ENCODE data around the gene GUCD1. TPM values are rescaled to one million over a fixed set of nuclear protein-coding genes. Genes with fewer than 3 reads are reported as not detected.
A peak's percentile ranks its signal among the peaks of the same experiment; 100 is the strongest.

GUCD1 gene
- total and polyA plus RNA-seq, 2 of the 13 experiments (the other 11 are each of a cell fraction or from before 2014, with no cell fraction given) = 128 to 245 TPM

GRCh38 chr22:24592851-24593558 is 38.1 kb upstream of the GUCD1 start, which contains the start of gene LRRC75B (continued):
- TF ChIP-seq E2F5 (CRISPR knock-in tag; conservative IDR thresholded peaks at IDR 0.05) (0 out of 2 replicates have a peak, but pooled peaks have one; percentile 15), FOXK1 (CRISPR knock-in tag; IDR thresholded peaks at IDR 0.05; ENCODE audit: borderline replicate concordance, low read depth) (no peak), ZFP41 (CRISPR knock-in tag; IDR thresholded peaks at IDR 0.05; ENCODE audit: borderline replicate concordance) (no peak), MYC (CRISPR knock-in tag; IDR thresholded peaks at IDR 0.05; ENCODE audit: borderline replicate concordance) (peak; percentile 59; the same call in 1 of the 2 replicates), CREBL2 (CRISPR knock-in tag; IDR thresholded peaks at IDR 0.05; ENCODE audit: borderline replicate concordance) (no peak), AKAP8 (CRISPR knock-in tag; IDR thresholded peaks at IDR 0.05) (peak; percentile 59; the same call in 1 of the 2 replicates), POLR2G (IDR thresholded peaks at IDR 0.05; ENCODE audit: low read depth, low read length) (peak; percentile 88), ZNF740 (CRISPR knock-in tag; IDR thresholded peaks at IDR 0.05) (peak; percentile 78), ASH2L (IDR thresholded peaks at IDR 0.05; ENCODE audit: insufficient read length, low read depth, low read length) (no peak), CC2D1A (CRISPR knock-in tag; IDR thresholded peaks at IDR 0.05) (no peak), ZNF790 (CRISPR knock-in tag; IDR thresholded peaks at IDR 0.05; ENCODE audit: borderline replicate concordance) (no peak), ZNF776 (CRISPR knock-in tag; IDR thresholded peaks at IDR 0.05) (no peak), SIX4 (CRISPR knock-in tag; IDR thresholded peaks at IDR 0.05) (peak; percentile 17; the same call in 1 of the 2 replicates), ZNF205 (CRISPR knock-in tag; IDR thresholded peaks at IDR 0.05) (peak; percentile 85), ZNF766 (CRISPR knock-in tag; IDR thresholded peaks at IDR 0.05; ENCODE audit: borderline replicate concordance) (no peak), ZNF318 (CRISPR knock-in tag; IDR thresholded peaks at IDR 0.05) (0 out of 2 replicates have a peak, but pooled peaks have one; percentile 31), JUNB (CRISPR knock-in tag; IDR thresholded peaks at IDR 0.05; ENCODE audit: borderline replicate concordance) (no peak), HNRNPH1 (optimal IDR thresholded peaks at IDR 0.05; ENCODE audit: low read depth, low read length) (no peak), ZFYVE20 (CRISPR knock-in tag; IDR thresholded peaks at IDR 0.05; ENCODE audit: borderline replicate concordance, low read depth) (no peak), KLF13 (CRISPR knock-in tag; IDR thresholded peaks at IDR 0.05) (no peak)
